Motor neuron (in vitro differentiated cells): Measurements from ENCODE around the gene UNCX. TPM values are rescaled to one million over a fixed set of nuclear protein-coding genes. Genes with fewer than 3 reads are reported as not detected.
A peak's percentile ranks its signal among the peaks of the same experiment; 100 is the strongest.

Source experiments
- ATAC-seq, 8 experiments: fragments of 200-7000 bp; cut with Tn5 transposase; replicated peaks in 6 of 8; 2 replicates each; pipeline ENCODE4 v1.8.0; 2021; ENCODE audit warnings: mild to moderate bottlenecking in 8 of 8, moderate library complexity in 8 of 8
- H3K27ac ChIP-seq, 2 donors: fragments of 250-450 bp; sonication (Bioruptor Pico); 2 replicates each; pipeline ENCODE4 v1.9.0; 2021; ENCODE audit warnings: antibody characterized with exemption in 2 of 2, mild to moderate bottlenecking in 2 of 2, moderate library complexity in 1 of 2
- H3K4me1 ChIP-seq, 2 donors: fragments of 250-450 bp; sonication (Bioruptor Pico); replicated peaks in 1 of 2; 2 replicates each; pipeline ENCODE4 v1.6.1; 2021; ENCODE audit warnings: antibody characterized with exemption in 2 of 2, mild to moderate bottlenecking in 2 of 2, moderate library complexity in 1 of 2
- H3K4me3 ChIP-seq, 5 donors: fragments of 250-450 bp; sonication (Bioruptor Pico); 2 replicates each; pipeline ENCODE4 v1.9.0; 2021; ENCODE audit warnings: antibody characterized with exemption in 5 of 5, mild to moderate bottlenecking in 5 of 5, moderate library complexity in 4 of 5
- WGBS, 10 experiments: fragments of 450-650 bp; shearing (Covaris generic); methylation state at CpG; one replicate each; pipeline ENCODE4 v1.0.0; 2022; 5-methylcytosine and 5-hydroxymethylcytosine counted together
- in situ Hi-C, 9 experiments: fragments of 400-800 bp; cut with MboI; loops; one replicate each; pipeline ENCODE4 v1.15.0; 2021; ENCODE audit warnings: low sequenced_read_pairs in 9 of 9, low pct_unique_long_range_greater_than_20kb in 2 of 9; ENCODE audit not compliant: unreplicated experiment in 9 of 9
- total RNA-seq, 8 experiments: library from RNA; unstranded; fragments of 300-600 nt; gene quantifications; 2 replicates each; pipeline versions ENCODE4 v1.2.3 to v1.2.4, GENCODE V29; 2022

Gene UNCX
- total RNA-seq, 8 experiments from 2014 or later, result 0.13 to 0.38 (median 0.18) TPM; not detected in 4

DNA sequence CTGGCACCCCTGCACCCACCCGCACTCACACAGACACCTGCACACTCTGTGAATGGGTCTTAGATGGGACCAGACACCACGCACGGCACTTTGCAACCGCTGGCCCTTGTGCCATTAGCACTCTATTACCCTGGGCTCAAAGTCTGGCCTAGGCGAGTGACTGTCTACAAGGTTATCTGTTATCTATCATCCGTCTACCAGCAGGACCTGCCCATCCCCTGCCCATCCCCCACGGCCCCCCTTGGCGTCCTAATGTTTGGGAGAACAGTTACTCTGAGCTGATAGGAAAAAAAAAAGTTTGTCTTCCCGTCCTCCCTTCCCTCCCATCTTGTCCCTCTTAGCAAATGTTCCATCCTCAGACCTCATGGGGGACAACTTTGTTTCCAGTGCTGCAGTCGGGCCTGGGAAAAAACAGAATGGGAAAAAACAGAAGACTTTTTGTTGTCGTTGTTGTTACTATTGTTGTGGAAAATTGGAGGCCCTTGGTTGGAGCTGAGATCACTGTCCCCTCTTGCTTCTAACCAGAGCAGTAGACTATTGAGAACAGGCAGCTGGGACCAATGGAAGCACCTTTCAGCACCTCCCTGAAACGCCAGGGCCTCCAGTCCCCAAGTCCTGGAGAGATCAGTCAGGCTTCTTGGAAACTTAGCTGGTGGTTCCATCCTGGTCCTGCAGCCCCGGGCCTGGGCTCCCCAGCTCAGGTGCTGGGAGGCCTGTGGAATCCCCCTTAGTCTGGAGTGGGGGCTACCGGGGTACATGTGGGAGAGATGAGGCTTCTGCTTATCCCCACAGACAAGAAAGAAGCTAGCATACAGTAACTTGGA is 12.2 kb downstream of the UNCX start:
- H3K4me3 ChIP-seq, result no peak overlapping the region
- peaks cover 0 to 18% of the 10 kb centered on the region in 2 donors for H3K4me1 ChIP-seq
- no peak for ATAC-seq
- no peak overlapping the region for H3K27ac ChIP-seq
- WGBS, 10 experiments, result 0 to 46% (median 11%) methylated on average over 2 to 7 of the region's 14 CpGs; no CpG with 5 or more reads in 4 of the 10 experiments
- in situ Hi-C loops, result no loop called here

DNA sequence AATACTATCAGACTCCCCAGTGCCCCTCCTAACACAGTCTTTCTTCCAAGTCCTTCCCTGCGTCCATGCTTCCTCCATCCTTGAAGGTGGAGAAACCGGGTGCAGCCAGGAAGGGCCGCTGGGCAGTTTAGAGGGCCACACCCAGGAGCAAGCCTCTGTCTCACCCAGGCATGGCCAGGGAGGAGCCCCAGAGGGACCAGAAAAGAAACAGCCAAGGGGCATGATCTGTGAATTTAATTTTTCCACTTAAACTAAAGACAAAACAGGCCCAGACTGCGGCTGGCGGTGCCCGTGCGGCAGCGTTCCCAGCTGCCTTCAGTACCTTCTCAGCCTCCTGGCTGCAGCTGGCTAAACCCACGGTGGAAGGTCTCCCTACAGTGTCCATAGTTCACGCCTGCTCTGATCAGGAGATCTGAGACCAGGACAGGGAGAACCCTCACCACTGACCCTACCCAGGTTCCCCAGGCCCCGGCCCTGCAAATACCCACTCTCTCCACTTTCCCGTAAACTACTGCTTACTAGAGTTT is 12.9 kb downstream of the UNCX start:
- peak in 2 of 8 experiments; percentile 25 to 39 for ATAC-seq
- in situ Hi-C loops, result no loop called here
- Histone ChIP-seq H3K4me3 (no peak overlapping the region), H3K27ac (no peak overlapping the region), H3K4me1 (peaks cover 0 to 18% of the 10 kb centered on the region in 2 donors)
- WGBS, 10 experiments, result 0 to 69% (median 12%) methylated on average over 1 to 9 of the region's 12 CpGs; no CpG with 5 or more reads in 3 of the 10 experiments

DNA sequence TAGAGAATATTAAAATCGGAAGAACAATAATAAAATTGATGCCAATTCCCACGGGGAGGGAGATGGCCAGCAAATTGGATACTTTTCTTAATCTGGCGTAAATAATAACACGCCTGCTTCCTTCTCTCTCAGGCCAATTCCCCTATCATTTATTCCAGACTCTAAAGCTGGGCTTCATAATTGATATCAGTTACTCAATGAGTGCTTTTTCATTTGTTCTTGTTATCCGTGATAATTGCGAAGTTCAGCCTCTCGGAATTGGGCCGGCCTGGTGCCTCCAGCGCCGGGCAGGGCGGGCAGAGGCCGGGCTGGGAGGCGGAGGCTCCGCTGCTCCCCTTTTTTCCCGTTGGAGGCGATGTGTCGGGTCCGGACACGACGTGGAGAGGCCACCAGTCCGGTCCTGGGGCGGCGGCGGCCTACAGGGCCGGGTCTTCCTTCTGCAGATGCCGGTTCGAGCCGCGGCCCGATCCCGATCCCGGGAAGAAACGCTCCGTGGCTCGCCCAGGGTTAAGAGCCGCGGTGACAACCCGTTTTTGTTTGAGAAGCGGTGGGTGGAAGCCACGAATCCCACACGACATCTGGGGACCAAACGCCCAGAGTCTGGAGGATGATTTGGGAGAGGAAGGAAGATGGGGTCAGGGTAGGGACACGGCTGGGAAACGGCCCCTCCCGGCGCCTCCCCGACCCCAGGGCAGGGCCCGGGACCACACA is 13.6 kb downstream of the UNCX start:
- WGBS, 10 experiments, result 0 to 52% (median 30%) methylated on average over 1 to 23 of the region's 48 CpGs; no CpG with 5 or more reads in 1 of the 10 experiments
- no peak for ATAC-seq
- in situ Hi-C loops, result no loop called here
- H3K27ac ChIP-seq, result no peak overlapping the region
- H3K4me3 ChIP-seq, result no peak overlapping the region
- H3K4me1 ChIP-seq, result peaks cover 0 to 18% of the 10 kb centered on the region in 2 donors

DNA sequence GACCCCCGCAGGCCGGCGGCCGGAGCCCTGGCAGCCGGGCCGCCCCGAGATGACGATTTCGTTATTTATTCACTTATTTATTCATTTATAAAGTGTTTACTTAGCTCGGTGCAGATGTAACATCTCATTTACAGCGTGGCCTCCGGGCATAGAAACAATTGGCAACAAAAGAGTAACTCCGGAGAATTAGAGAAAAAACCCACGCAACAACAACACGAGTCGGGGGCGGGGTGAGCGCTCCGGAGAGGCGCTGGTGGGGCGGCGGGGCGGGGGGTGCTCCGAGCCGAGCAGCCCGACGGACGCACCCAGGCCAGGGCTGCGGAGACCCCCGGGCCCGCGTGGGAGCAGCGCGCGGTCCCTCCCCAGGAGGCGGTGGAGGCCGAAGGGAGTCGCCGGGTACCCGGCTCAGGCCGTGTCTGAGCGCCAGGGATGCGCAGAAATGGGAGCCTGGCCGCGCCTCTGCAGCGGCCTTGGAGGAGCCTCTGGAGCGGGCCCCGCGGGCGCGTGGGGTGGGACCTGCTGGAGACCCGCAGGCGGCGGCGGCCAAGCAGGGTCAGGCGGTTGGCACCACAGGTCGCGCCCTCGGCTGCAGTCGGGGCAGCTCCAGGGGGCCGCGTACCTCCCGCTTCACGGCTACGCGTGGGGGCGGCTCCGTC is 14.3 kb downstream of the UNCX start:
- no peak overlapping the region for H3K4me3 ChIP-seq
- in situ Hi-C loops, result no loop called here
- no peak overlapping the region for H3K27ac ChIP-seq
- 0 to 5% (median 0%) methylated on average over 1 to 8 of the region's 68 CpGs; no CpG with 5 or more reads in 6 of the 10 experiments for WGBS, 10 experiments
- H3K4me1 ChIP-seq, result peaks cover 0 to 18% of the 10 kb centered on the region in 2 donors
- ATAC-seq, result peak; percentile 13 to 43 (median 24)

DNA sequence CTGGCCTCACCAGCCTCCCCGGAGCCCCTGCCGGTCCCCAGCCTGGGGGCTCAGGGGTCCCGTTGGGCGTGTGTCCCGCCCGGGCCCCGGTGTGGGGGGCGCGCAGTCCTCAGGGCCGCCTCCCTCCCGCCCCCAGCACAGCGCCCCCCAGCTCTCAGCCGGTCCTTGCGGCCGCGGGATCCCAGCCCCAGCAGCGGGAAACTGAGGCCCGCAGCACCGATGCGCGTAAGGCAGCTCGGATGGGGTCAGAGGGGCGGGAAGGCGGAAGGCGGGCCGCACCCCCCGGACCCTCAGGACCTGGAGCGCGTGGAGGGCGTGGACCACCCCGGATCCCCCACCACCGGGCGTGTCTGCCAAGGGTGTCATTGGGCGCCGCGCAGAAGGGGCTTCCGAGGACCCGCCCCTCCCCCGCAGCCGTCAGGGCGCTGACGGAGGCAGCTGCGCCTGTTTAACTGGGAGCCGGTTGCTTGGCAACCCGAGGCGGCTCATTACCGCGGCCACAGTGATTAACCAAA is 14.9 kb downstream of the UNCX start:
- peak in 5 of 8 experiments; percentile 51 to 60 (median 58) for ATAC-seq
- in situ Hi-C loops, result no loop called here
- H3K4me1 ChIP-seq, result peaks cover 0 to 20% of the 10 kb centered on the region in 2 donors
- 0 to 6% (median 1%) methylated on average over 5 to 20 of the region's 48 CpGs; no CpG with 5 or more reads in 2 of the 10 experiments for WGBS, 10 experiments
- H3K27ac ChIP-seq, result no peak overlapping the region
- H3K4me3 ChIP-seq, result no peak overlapping the region

DNA sequence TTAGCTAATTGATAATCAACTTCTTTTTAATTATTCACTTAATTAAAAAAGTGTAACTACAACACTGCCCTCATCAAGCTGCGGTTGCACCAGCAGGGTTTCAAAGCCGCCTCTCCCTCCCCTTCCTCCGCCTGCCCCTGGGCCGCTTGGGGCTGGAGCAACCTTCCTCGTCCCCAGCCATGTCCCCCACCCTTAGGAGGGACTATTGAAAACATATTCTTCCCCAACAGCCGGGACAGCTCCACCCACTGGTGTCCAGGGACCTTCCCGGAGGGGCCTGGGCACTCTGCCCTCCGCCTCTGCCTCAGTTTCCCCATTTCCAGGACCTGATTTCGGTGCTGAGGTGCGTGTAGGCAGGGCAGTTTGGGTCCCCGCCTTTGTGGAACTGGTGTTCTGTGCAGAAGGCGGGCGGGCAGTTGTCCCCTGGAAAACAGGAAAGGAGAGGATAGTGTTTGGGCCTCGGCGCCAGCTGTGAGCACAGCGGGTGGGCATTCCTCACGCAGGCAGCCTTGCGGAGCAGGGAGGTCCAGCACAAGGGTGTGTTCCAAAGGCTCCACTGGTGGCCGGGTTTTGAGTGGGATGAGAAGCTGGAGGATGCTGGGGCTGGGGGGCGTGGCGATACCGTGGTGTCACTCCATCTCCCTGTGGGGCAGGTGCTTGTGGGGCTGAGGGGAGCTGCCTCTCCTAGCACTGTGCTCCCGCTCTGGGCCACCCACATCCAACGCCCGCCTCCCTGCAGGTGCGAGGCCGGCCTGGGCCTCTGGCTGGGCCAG is 15.7 kb downstream of the UNCX start:
- 0 to 20% (median 2%) methylated on average over 1 to 10 of the region's 27 CpGs; no CpG with 5 or more reads in 1 of the 10 experiments for WGBS, 10 experiments
- H3K4me3 ChIP-seq, result no peak overlapping the region
- H3K27ac ChIP-seq, result no peak overlapping the region
- peaks cover 0 to 20% of the 10 kb centered on the region in 2 donors for H3K4me1 ChIP-seq
- peak in 4 of 8 experiments; percentile 24 to 37 (median 30) for ATAC-seq
- in situ Hi-C loops, result no loop called here

DNA sequence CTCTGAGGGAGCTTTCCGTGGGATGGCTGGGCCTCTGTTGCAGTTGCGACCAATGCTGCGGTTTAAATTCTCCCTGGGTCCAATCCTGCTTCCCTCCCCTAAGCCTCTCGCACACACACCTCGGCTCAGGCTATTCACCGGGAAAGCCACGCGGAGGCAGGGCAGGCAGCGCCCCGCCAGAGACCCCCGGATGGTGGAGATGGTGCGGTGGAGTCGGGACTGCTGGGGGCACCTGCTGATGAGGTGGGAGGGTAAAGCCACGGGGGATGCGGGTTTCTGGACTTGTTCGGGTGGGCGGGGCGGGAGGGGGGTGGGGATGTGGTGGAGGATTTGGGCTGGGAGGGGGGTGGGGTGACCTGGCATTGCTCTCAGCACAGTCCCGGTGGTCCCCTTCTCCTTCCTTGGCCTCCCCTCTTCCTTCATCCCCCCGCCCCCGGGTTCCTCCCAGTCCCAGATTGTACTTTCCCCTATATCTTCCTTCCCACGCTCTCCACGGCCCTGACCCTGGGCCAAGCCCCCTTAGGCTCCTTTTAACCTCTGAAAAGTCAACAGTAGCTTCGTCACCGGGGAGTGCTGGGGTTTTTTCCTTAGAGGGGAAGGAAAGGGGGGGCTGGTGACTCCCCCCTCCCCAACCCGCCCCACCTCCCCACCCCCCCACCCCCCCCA is 16.4 kb downstream of the UNCX start:
- no peak overlapping the region for H3K4me3 ChIP-seq
- whole genome bisulfite sequencing, 10 experiments, result 0% methylated on average over 4 of the region's 26 CpGs; no CpG with 5 or more reads in 9 of the 10 experiments
- peaks cover 0 to 20% of the 10 kb centered on the region in 2 donors for H3K4me1 ChIP-seq
- ATAC-seq, result no peak
- in situ Hi-C loops, result no loop called here
- H3K27ac ChIP-seq, result no peak overlapping the region

DNA sequence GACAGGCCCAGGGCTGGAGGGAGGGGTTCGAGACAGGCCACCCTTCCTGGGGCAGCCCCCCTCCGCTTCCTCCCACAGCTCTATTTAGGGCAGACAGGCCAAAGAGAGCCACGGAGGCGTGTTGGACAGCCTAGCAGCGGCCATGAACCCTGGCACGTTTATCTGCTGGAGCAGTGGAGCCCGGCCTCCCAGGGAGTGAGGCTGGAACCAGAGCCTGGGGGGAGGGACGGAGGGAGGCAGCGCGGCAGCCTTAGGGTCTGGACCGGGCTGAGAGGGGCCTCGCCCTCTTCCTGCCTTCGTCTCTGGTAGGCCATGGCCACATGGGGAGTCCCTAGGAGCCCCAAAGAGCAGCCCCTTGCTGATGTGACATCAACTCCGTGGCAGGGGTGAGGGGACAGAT is 17.1 kb downstream of the UNCX start:
- Histone ChIP-seq H3K4me1 (peaks cover 0 to 20% of the 10 kb centered on the region in 2 donors), H3K4me3 (no peak overlapping the region), H3K27ac (no peak overlapping the region)
- WGBS, 10 experiments, result 0% methylated on average over 1 of the region's 14 CpGs; no CpG with 5 or more reads in 9 of the 10 experiments
- in situ Hi-C loops, result no loop called here
- peak in 5 of 8 experiments; percentile 11 to 37 (median 17) for ATAC-seq

DNA sequence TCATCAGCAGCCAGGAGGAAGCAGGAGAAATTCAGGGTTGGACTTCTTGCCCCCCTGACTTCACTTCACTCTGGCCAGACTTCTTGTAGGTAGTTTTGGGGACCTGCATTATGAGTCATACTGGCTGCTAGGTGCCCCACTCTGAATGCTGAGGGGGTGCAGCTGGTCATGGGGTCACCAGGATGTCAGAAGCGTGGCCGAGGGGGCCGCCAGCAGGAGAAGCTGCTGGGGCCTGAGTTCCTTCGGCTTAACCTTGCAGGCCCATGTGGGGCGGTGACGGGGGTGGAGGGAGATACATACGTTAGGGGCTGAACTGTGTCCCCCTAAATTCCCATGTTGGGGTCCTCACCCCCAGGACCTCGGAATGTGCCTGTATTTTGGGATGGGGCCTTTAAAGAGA is 18.2 kb downstream of the UNCX start:
- Histone ChIP-seq H3K4me1 (peaks cover 0 to 20% of the 10 kb centered on the region in 2 donors), H3K4me3 (no peak overlapping the region), H3K27ac (no peak overlapping the region)
- WGBS, 10 experiments, result 60% methylated on average over 3 of the region's 8 CpGs; no CpG with 5 or more reads in 9 of the 10 experiments
- ATAC-seq, result no peak
- in situ Hi-C loops, result no loop called here

DNA sequence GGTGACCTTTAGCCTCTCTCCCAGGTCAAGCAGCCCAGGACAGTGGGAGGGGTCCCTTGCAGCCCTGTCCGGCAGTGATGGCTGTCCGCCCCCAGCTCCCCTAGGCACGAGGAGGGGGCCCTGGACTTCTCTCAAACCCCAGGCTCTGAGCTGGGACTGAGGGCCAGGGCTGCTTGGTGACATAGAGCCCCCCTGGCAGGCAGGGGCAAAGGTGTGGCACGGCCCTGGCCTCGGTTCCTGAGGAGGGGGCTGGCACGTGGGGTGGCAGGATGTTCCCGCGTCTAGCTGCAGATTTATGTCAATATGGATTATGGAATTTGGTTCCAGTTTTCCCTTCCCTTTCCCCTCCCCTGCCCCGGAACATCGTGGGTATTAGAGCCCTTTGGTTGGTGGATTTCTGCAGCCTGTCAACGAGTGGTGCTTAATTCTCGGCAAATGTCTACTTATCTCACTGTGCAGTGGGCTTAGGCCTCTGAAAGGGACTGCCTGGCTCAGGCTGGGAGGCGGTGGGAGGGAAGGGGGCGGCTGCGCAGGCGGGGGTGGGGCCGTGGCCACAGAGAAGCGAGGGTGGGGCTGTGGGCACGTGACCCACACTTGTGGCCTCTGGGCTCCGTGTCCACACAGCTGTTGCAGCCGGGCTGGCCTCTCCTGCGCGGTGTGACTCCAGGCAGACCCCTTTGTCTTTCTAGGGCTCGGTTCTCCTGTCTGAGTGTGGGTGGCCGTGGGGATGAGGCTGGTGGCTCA is 19.3 kb downstream of the UNCX start:
- 0 to 78% (median 40%) methylated on average over 1 to 7 of the region's 25 CpGs; no CpG with 5 or more reads in 5 of the 10 experiments for WGBS, 10 experiments
- in situ Hi-C loops, result no loop called here

DNA sequence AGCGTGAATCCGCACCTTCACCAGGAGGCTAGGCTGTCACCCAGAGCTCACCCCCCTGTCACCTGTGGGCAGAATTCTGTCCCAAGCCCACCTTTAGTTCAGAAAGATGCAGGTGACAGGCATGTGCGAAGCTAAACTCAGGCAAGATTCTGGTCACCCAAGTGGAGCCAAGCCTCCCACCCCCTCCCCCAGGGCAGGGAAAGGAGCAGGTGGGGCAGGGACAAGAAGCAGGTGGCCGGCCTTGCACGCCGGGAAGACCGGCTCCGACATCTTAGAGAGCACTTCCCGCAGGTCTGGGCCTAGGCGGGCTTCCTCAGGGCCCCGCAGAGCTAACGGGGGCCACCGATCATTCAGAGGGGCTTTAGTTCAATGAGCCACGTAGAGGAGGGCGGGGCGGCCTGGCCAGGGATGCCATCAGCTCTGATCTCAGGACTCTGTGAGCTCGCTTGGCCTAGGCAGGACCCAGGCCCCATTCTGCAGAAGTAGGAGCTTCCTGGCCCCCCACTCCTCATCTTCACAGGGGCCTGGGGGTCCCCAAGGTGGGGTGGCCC is 19.9 kb downstream of the UNCX start:
- peaks cover 0 to 13% of the 10 kb centered on the region in 2 donors for H3K4me1 ChIP-seq
- WGBS, 10 experiments, result 53 to 100% (median 70%) methylated on average over 1 to 3 of the region's 17 CpGs; no CpG with 5 or more reads in 6 of the 10 experiments
- in situ Hi-C loops, result no loop called here
- H3K27ac ChIP-seq, result no peak overlapping the region
- no peak for ATAC-seq
- H3K4me3 ChIP-seq, result no peak overlapping the region

More for the DNA sequence above, 19.3 kb downstream of the UNCX start:
- H3K4me1 ChIP-seq, result peaks cover 0 to 16% of the 10 kb centered on the region in 2 donors
- H3K27ac ChIP-seq, result no peak overlapping the region
- peak in 7 of 8 experiments; percentile 11 to 73 (median 50) for ATAC-seq
- H3K4me3 ChIP-seq, result no peak overlapping the region
